OCI-LY1 (cell line): Measurements from ENCODE around the gene RASAL3.

Experiments used
- EZH2 ChIP-seq: fragments of 200-600 bp; sonication (generic), shearing (Covaris generic); IDR thresholded peaks from 2 replicates; pipeline ENCODE4 v1.8.0; 2017; ENCODE audit warnings: borderline replicate concordance, mixed run types, mild to moderate bottlenecking, antibody characterized with exemption, low read length, moderate library complexity, mixed read lengths
- TF ChIP-seq, protein P1 (sequence below): fragments of 200-600 bp; sonication (generic), shearing (Covaris generic); IDR thresholded peaks from 2 replicates; pipeline ENCODE4 v1.5.1; 2017; ENCODE audit warnings: mild to moderate bottlenecking, antibody characterized with exemption, low read length, moderate library complexity, mixed read lengths

GRCh38 chr19:15419413-15420025, 44.8 kb downstream of the RASAL3 start:
- TF ChIP-seq, protein P1, sequence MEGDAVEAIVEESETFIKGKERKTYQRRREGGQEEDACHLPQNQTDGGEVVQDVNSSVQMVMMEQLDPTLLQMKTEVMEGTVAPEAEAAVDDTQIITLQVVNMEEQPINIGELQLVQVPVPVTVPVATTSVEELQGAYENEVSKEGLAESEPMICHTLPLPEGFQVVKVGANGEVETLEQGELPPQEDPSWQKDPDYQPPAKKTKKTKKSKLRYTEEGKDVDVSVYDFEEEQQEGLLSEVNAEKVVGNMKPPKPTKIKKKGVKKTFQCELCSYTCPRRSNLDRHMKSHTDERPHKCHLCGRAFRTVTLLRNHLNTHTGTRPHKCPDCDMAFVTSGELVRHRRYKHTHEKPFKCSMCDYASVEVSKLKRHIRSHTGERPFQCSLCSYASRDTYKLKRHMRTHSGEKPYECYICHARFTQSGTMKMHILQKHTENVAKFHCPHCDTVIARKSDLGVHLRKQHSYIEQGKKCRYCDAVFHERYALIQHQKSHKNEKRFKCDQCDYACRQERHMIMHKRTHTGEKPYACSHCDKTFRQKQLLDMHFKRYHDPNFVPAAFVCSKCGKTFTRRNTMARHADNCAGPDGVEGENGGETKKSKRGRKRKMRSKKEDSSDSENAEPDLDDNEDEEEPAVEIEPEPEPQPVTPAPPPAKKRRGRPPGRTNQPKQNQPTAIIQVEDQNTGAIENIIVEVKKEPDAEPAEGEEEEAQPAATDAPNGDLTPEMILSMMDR: no peak
- no peak for TF ChIP-seq EZH2
